Suprapubic skin (tissue), 3 donors: ENCODE measurements around the gene CDC25A.

Source experiments
- POLR2AphosphoS5 ChIP-seq, 3 donors: sonication (generic); formaldehyde crosslinking; IDR thresholded peaks; one replicate each; pipeline ENCODE4 v1.6.1; 2017; ENCODE audit warnings: antibody characterized with exemption in 3 of 3
- TF ChIP-seq, protein P1 (sequence below), 2 donors: fragments of 200-600 bp in 1 of 2; fragments of 450-650 bp in 1 of 2; sonication (generic) in 1 of 2; IDR thresholded peaks; one replicate each; pipeline ENCODE4 v1.5.1; 2016 to 2019; ENCODE audit warnings: antibody characterized with exemption in 2 of 2, mild to moderate bottlenecking in 1 of 2, moderate library complexity in 1 of 2

GRCh38 chr3:48151058-48151806, 37.0 kb downstream of the CDC25A start:
- no peak for TF ChIP-seq POLR2AphosphoS5 (IDR thresholded peaks at IDR 0.05)
- TF ChIP-seq, protein P1, sequence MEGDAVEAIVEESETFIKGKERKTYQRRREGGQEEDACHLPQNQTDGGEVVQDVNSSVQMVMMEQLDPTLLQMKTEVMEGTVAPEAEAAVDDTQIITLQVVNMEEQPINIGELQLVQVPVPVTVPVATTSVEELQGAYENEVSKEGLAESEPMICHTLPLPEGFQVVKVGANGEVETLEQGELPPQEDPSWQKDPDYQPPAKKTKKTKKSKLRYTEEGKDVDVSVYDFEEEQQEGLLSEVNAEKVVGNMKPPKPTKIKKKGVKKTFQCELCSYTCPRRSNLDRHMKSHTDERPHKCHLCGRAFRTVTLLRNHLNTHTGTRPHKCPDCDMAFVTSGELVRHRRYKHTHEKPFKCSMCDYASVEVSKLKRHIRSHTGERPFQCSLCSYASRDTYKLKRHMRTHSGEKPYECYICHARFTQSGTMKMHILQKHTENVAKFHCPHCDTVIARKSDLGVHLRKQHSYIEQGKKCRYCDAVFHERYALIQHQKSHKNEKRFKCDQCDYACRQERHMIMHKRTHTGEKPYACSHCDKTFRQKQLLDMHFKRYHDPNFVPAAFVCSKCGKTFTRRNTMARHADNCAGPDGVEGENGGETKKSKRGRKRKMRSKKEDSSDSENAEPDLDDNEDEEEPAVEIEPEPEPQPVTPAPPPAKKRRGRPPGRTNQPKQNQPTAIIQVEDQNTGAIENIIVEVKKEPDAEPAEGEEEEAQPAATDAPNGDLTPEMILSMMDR (IDR thresholded peaks at IDR 0.05): peak; percentile 66 to 68
